OCI-M2 (cell line): ENCODE measurements around the gene GAREM1.
"Not testable (repeated sequence)": the region's sequence is repeated elsewhere in the genome, so short reads cannot be mapped to it uniquely, and the experiment has no call there.

ENCODE experiments used
- DNase-seq: peaks from one replicate; lab custom pipeline; 2025; ENCODE audit not compliant: unreplicated experiment; lab: John Stamatoyannopoulos, UW

The GAREM1 gene

DNA sequence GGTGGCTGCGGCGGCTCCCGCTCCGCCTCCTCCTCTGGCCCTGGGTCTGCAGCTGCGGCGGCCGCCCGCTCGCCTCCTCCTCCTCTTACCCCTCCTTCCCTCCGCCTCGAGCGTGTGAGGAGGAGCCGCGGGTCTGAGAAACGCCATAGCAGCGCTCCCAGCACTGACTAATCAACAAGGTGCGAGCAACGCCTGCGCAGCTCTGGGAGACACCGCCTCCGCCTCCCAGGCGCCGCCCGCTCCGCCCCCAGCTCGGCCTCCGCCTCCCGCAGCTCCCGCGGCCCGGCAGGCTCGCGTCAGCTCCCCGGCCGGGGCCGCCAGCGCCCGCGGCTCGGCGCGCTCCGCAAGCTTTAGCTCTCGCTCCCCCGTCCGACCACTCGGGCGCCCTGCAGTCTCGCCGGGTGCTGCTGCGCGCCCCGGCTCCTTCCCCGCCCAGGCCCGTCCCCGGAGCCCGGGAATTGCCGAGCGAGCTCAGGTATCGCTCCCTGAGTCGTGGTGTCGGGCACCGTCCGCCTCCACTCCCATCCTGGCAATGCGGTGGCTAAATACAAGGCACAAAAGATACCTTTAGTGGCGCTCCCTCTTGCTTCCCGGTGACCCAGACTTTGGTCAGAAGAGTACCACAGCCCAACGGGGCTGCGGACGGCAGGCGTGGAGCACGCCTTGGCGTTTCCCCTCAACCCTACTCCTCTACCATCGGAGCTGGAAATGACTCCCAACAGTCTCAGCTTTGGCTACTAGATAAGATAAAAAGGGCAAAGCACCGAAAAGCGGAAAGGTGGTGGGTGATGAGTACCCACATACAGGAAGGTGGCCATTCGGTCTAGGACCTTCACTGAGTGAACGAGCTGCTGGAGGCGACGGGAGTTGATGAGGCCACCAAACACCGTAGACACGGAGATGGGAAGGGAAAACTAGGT, at the start of gene GAREM1:
TSS of gene GAREM1 (minus strand) at position 169 of the 920 bp plus-strand sequence. CDS start 454 bp downstream, outside the sequence.
- peak; percentile 15 for DNase-seq

DNA sequence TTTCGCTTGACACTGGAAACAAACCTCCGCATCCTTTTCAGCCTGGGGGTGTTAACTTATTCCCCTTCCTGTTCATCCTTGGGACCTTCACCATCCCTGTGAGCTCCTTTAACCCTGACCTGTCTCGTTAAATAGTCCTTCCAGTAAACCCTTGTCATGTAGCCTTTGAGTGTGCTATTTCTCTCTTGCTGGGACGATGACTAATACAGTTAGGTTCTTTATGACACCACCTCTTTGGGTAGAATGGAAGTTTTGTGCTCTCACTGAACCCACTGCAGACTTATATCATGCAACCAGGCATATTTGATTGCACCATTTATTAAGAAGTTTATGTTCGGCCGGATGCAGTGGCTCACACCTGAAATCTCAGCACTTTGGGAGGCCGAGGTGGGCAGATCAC, 40.5 kb upstream of the GAREM1 start:
- no peak for DNase-seq

DNA sequence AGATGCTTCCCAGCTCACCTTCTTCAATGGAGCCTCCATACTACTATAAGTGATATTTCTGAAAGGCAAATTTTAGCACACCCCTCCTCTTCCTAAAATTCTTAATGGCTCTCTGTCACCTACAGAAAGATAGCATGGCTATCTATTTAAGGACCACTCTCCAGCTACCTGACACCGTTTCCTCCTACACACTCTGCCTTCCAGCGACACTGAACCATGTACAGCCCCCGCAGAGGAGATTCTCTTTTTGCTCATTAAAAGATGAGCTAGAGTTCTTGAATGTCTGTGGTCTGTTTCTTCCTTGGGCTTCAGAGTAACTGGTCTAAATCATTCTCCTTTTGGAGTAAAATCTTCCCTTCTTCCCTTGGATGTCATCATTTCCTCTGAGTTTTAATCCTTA, 38.4 kb upstream of the GAREM1 start:
- no peak for DNase-seq

DNA sequence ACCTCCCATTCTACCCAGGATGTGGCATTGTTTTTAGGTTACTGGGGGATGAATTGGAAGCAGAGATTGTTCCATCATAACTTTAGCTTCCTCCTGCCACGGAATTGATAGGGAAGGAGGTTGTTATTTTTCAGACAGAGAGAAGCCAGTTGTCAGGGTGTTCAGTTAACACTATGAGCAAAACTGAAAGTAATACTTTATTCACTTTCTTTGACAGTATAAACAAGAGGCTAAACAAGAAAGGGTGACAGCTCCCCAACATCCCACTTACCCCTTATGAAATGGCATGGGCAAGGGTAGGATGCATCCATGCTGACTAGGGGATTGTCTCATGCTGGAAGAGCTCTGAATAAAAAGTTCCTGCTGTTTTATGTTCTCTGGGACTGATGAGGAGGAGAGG, 36.4 kb upstream of the GAREM1 start:
- no peak for DNase-seq

DNA sequence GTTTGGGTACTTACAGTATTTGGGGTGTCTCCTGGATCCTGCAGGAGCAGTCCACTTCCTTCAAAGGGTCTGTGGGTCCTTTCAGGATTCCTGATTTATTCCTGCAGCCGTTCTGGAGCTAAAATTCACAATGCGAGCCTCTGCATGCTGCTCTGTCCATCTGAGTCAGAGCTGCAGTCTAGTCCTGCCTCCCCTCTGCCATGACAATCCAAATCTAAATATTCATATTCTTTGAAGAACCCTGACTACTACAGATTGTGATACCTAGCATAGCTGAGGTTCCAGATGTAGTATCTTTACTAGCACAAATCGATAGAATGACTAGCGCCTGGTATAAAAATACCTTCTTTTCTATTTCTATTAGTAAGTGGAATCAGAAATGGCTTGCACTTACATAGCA, 31.3 kb upstream of the GAREM1 start:
- no peak for DNase-seq

DNA sequence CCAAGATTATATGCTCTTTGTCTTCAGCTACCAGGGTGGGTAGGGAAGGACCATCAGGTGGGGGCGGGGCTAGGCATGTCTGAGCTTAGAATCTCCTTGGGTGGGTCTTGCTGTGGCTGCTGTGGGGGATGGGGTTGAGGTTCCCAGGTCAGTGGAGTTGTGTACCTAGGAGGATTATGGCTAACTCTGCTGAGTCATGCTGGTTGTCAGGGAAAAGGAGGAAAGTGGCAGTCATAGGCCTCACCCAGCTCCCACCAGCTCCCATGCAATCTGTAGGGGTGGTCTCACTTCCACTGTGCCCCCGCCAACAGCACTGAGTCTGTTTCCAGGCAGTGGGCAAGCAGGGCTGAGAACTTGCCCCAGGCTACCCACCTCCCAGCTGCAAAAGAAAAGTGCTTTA, 30.6 kb upstream of the GAREM1 start:
- not testable (repeated sequence) for DNase-seq

DNA sequence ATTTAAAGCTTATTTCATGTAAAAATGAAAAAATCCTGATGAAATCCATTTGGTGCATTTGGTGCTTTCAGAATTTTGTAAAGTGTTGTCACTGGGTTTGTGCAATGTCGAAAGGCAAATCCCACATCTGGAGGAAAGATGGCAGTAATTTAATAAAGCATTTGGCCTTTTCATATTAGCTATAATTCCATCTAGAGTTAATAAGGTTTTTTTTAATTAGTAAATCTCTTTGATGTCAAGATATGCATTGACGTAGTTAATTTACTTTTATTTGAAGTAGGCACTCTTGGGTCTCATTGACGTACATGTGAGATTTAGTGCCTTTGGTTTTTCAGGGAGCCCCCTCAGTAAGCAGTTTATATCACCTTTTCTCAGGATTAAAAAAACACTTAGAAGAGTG, 12.3 kb upstream of the GAREM1 start:
- DNase-seq = no peak

DNA sequence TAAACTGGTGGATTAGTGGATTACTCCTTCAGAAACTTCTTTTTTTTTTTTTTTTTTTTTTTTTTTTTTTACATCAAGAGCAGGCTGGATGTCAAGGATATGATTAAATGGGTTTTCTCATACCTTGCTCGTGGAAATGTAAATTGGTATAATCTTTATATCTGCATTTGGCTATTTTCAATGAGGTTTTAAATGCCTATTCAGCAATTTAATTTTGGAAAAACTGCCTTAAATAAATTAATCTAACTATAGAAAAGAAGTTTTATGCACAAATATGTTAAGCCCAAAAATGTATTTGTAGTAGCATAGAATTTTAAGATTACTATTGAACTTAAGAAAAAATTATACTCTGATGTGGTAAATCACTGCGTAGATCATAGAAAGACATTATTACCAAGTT, 11.4 kb upstream of the GAREM1 start:
- DNase-seq = no peak

DNA sequence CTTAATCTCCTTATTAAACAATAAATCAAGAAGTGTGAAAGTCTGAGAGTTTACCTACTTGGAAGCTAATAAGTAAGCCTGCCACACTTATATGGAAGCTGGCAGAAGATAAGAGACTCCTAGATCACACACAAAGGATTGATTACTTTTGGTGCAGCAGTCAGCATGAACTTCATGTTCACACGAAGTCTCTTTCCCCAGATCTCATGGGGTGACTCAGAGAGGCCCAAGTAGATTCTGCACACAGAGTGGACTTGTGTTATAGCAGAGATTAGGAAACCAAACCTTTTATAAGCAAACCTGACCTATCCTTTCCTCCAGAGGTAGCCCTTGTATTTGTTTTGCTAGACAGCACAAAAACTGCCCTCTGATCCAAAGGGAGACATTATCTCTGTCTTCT, 9.9 kb upstream of the GAREM1 start:
- no peak for DNase-seq

DNA sequence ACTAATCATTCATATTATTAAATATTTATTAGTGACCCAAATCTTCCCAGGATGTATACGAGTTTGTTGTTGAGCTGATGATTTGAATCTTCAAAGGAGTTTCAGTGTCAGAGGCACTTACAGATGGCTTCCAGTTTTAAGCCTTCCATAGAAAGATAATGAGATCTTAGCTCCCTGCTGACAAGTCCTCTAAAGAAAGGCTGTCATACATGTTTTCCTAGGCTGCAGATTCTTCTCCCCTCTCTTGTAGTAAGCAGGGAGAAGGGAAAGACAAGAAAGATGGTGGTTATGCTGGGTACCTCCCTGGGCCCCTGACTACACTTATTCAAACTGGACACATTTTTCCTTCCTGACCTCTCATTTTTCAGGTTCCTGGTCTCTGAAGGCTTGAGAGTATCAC, 8.1 kb upstream of the GAREM1 start:
- no peak for DNase-seq

DNA sequence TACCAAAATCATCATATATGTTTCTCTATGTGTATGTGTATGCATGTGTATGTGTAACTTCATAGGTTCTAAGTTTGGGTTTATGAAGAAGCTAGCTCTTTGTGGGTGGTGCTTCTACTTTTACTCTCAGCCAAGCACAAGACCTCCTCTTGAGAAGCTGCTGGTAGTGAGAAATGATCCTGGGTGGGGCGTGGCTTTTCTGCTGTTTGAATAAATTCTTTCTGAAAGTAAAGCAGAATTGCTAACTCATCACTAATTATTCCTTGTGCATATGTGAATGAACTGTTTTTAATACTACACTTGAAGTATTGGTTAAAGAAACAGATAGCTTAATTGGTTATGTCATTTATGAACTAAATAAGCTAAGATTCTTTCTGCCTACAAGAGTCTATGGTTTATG, 7.6 kb upstream of the GAREM1 start:
- no peak for DNase-seq

DNA sequence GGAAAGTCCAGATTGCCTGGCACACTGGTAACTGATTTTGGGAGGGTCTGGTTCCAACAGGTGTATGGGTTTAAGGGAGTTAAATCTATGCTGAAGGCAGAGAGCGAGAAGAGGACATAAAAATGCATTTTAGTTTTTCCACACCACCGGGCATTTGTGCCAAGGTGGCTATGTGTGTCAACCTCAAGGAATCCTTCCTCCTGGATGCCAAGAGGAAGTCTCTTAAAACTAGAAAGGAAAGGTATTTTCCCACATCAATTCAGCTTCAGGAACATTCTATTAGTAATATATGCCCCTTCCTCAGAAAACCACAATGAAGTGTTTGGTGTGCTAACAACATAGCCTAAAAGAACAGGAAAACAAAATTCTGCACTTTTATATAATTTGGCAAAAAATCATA, 5.4 kb upstream of the GAREM1 start:
- no peak for DNase-seq

DNA sequence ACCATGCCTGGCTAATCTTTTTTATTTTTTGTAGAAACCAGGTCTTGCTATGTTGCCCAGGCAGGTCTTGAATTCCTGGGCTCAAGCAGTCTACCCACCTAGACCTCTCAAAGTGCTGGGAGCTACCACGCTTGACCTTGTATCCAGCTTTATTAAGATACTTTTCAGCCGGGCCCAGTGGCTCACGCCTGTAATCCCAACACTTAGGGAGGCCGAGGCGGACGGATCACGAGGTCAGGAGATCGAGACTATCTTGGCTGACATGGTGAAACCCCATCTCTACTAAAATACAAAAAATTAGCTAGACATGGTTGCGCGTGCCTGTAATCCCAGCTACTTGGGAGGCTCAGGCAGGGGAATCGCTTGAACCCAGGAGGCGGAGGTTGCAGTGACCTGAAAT, 4.4 kb upstream of the GAREM1 start:
- not testable (repeated sequence) for DNase-seq

DNA sequence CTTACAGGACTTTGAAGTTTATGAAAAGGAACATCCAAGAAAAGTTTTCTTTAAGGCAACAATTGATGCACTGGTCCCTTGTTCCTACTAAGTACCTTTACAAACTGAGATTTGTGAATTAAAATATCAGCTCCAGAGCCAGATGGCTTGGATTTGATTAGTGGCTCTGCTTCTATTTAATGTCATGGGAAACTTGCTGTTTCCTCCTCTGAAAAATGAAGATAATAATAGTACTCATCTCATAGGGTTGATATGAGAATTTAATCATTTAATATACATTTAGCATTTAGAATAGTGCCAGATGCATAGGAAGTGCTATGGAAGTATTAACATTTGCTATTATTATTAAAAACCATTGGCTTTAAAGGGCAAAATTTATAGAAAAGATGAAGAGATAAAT, 2.6 kb upstream of the GAREM1 start:
- no peak for DNase-seq

DNA sequence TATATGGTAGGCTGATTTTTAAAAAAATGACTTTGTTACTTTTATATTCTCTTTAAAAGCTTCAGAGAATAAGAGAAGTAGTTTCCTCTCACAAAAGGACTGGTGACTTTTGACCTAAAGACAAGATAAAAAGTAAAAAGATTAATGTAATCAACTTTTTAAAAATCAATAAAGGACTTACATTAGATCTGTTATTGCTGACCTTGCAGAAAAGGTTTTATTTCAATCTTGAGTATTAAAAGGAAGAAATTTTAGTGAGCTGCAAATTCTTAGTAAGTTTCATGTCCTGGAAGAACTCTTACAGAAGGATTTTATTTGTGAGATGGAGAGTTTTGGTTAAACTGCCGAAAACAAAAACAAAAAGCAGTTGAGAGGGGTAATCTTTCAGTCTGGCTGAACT, 2.2 kb upstream of the GAREM1 start:
- no peak for DNase-seq

DNA sequence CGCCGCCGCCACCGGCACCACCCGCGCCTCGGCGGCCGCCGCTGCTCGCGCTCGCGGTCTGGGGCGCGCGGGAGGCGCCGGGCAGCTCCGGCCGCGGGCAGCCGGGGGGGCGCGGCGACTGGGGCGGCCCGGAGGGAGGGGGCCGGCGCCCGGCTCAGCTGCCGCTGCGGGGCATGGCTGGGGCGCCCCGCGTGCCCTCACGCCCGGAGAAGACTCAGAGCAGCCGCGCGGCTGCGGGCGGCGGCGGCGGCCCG, 295 bp downstream of the GAREM1 start:
- DNase-seq = no peak

DNA sequence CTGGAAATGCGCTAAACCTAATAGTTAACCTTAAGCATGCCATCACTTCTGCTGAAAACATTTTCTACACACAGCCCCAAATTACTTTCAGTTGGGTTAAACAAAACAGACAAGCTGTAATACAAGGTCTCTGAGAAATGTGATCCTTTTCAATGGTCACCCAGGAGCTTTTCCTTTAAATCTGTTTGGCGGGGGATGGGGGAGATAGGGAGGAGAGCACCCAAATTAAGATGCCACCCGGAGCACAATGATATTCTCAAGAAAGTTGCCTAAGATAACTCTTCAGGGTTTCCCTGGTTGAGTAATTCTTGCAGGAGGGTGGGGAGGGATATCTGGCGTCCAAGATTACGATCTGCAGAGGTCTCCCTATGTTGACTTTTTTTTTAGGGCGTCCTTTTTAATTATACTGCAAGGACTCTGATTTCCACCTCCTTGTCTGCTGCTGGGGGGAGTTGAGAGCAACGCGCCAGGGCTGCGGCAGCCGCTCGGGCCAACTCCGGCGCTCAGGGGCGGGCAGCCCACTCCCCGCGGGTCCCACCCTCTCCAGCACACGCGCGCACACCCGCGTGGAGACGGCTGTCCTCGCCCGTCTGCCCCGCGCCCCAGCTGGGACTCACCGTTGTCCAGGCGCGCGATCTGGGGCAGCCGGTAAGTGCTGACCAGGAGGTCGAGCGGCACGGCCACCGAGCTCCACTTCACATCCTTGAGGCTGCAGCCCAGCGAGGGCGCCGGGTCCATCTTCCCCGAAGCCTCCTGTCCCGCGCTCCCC, 807 bp downstream of the GAREM1 start:
- DNase-seq = no peak

DNA sequence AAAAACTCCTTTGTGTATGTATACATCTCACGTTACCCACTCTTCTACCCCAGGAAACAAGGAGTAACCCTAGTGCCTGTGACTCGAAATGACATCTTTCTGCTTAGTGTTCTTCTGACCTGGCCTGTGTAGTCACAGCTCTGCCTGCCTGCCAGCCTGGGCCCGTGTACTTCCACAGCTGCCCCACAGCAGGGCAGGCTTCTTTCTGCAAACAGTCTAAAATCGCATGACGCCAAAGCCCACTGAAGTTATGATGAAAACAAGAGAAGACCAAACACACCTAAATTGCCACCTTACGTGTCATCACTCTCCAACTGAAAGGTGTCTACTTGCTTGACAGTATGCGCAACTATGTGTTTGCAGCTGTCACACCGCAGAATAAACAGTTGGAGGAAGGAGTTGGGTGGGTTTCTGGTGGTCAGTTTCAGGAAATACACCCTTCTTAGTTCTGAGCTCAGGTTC, 1.5 kb downstream of the GAREM1 start:
- DNase-seq = no peak

DNA sequence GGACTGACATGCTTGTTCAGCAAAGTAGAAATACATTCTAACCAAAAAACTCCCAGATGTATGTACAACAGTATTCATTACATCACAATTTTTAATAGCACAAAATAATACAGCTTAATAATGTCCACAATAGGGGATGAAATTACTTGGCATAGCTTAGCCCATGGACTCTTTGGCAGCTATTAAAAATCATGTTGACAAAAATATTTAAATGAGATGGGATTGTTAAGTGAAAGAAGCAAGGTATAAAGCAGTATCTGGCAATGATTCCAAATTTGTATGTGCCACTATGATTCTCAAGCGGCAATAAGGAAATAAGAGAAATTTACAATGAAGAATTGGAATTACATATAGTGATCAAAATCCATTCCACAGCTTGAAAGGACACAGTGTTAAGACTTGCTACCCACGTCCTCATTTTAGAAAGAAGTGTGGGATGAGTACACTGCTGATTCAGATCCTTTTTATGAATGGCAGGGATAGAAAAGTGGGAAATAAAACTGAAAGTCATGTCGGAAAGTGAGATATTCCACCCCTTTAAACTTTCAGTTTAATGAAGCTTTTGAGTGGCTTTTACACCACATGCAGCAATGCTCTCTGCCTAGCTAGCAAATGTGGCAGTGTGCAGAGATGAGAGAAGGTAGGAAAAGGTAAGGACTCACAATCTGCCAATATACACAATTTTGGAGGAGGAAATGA, 2.4 kb downstream of the GAREM1 start:
- no peak for DNase-seq

DNA sequence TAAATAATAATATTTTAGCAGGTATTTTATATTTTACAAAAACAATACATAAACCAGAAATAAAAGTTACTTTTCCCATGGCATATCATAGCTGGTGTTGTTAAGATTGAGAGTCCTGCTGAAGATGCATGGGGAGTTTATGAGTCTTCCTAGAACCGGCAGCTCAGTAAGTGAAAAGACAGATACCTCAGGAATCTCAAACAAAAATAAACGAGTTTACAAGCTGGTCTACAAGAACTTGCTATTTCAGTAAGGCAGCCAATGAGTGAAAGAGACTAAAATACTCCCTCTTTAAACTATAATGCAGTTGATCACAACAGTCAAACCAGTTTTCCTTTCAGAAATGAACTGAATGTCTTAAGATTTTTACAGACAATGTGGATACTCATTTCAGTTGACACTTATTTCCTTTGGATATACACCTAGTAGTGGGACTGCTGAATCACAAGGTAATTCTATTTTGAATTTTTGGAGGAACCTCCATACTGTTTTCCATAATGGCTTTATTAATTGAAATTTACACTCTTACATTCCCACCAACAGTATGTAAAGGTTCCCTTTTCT, 8.9 kb downstream of the GAREM1 start:
- no peak for DNase-seq

DNA sequence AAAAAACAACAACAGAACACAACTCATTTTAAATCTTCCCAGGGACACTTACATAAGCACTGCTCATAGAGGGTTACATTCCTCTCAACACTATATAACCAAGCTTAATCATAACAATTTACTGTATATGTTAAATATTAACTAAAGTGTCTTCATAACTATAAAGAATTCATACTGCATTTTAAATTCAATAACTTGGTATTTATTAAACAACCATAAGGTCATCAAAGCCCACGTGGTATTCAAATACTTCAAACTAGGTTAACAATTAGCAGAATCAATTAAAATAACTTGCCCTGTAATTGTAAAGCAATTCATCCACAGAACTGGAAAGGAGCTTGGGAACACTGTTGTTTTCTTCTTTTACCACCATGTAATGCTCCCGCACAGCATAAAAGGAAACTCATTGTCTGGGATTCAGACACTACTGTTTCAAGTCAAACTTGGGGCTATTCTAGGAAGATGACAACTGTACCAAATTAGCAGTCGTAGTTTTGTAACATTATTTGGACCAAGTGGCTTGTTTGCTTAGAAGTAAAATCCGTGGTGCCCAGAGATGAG, 10.4 kb downstream of the GAREM1 start:
- DNase-seq = no peak
